Hepatocyte (in vitro differentiated cells): ENCODE results near the gene CHST11. TPM values are rescaled to one million over a fixed set of nuclear protein-coding genes. Genes with fewer than 3 reads are reported as not detected.

Source experiments
- DNase-seq: peaks from one replicate; pipeline ENCODE4 v3.0.0-alpha.2; 2016; ENCODE audit warnings: low spot score
- H2AFZ ChIP-seq: fragments of 200-600 bp; sonication (generic); 2 replicates; pipeline ENCODE4 v1.6.0; 2016; ENCODE audit warnings: antibody characterized with exemption, mild to moderate bottlenecking
- H3K27ac ChIP-seq: fragments of 200-600 bp; sonication (generic); 2 replicates; pipeline ENCODE4 v1.5.1; 2016; ENCODE audit warnings: mild to moderate bottlenecking
- H3K27me3 ChIP-seq: fragments of 200-600 bp; sonication (generic); 2 replicates; pipeline ENCODE4 v1.6.1; 2016
- H3K36me3 ChIP-seq: fragments of 200-600 bp; sonication (generic); replicated peaks from 2 replicates; pipeline ENCODE4 v1.5.1; 2016; ENCODE audit warnings: low read depth; ENCODE audit not compliant: insufficient read depth
- H3K4me1 ChIP-seq: fragments of 200-600 bp; sonication (generic); 2 replicates; pipeline ENCODE4 v1.5.1; 2016; ENCODE audit warnings: mild to moderate bottlenecking, moderate library complexity; ENCODE audit not compliant: insufficient read depth
- H3K4me2 ChIP-seq: fragments of 200-600 bp; sonication (generic); 2 replicates; pipeline ENCODE4 v1.6.0; 2016
- H3K4me3 ChIP-seq: fragments of 200-600 bp; sonication (generic); 2 replicates; pipeline ENCODE4 v1.5.1; 2016; ENCODE audit warnings: mild to moderate bottlenecking
- H3K79me2 ChIP-seq: fragments of 200-600 bp; sonication (generic); 2 replicates; pipeline ENCODE4 v1.6.0; 2017; ENCODE audit warnings: mild to moderate bottlenecking
- H3K9me2 ChIP-seq: fragments of 200-600 bp; sonication (generic); replicated peaks from 2 replicates; pipeline ENCODE4 v1.6.0; 2017; ENCODE audit warnings: mild to moderate bottlenecking; ENCODE audit not compliant: insufficient read depth
- H3K9me3 ChIP-seq: fragments of 200-600 bp; sonication (generic); 2 replicates; pipeline ENCODE4 v1.5.1; 2016; ENCODE audit warnings: low read depth, mild to moderate bottlenecking
- H4K20me1 ChIP-seq: fragments of 200-600 bp; sonication (generic); 2 replicates; pipeline ENCODE4 v1.6.0; 2016; ENCODE audit warnings: mild to moderate bottlenecking; ENCODE audit not compliant: insufficient read depth, poor library complexity, severe bottlenecking
- EZH2 ChIP-seq: fragments of 200-600 bp; sonication (generic); IDR thresholded peaks from 2 replicates; pipeline ENCODE4 v1.6.1; 2016; ENCODE audit warnings: antibody characterized with exemption, mild to moderate bottlenecking, borderline replicate concordance
- EZH2phosphoT487 ChIP-seq: fragments of 200-600 bp; sonication (generic); IDR thresholded peaks from one replicate; pipeline ENCODE4 v1.6.1; 2018; ENCODE audit warnings: antibody characterized with exemption, mild to moderate bottlenecking, low read depth, moderate library complexity; ENCODE audit not compliant: unreplicated experiment, severe bottlenecking
- WGBS: methylation state at CpG from one replicate; pipeline ENCODE4 v1.1.6; 2016; ENCODE audit warnings: low lambda C conversion rate; ENCODE audit errors: missing lambda C conversion rate; 5-methylcytosine and 5-hydroxymethylcytosine counted together
- polyA plus RNA-seq: library from polyadenylated mRNA; unstranded; fragments of >200 nt; fragmentation: Nextera tagmentation; extraction: Ambion mirVana; gene quantifications from 2 replicates; pipeline ENCODE4 v1.2.1, GENCODE V29; 2016
- total RNA-seq: library from RNA; depleted of rRNA; stranded (reverse); fragments of >200 nt; gene quantifications from 2 replicates; pipeline ENCODE4 v1.2.3, GENCODE V29; 2014
- TF ChIP-seq, protein P1 (sequence below): fragments of 200-600 bp; sonication (generic); IDR thresholded peaks from 2 replicates; pipeline ENCODE4 v1.5.1; 2016; ENCODE audit warnings: antibody characterized with exemption, mild to moderate bottlenecking; ENCODE audit not compliant: poor library complexity

Gene CHST11
- total and polyA plus RNA-seq, 2 experiments from 2014 or later, result 5.2 to 8.9 TPM

DNA sequence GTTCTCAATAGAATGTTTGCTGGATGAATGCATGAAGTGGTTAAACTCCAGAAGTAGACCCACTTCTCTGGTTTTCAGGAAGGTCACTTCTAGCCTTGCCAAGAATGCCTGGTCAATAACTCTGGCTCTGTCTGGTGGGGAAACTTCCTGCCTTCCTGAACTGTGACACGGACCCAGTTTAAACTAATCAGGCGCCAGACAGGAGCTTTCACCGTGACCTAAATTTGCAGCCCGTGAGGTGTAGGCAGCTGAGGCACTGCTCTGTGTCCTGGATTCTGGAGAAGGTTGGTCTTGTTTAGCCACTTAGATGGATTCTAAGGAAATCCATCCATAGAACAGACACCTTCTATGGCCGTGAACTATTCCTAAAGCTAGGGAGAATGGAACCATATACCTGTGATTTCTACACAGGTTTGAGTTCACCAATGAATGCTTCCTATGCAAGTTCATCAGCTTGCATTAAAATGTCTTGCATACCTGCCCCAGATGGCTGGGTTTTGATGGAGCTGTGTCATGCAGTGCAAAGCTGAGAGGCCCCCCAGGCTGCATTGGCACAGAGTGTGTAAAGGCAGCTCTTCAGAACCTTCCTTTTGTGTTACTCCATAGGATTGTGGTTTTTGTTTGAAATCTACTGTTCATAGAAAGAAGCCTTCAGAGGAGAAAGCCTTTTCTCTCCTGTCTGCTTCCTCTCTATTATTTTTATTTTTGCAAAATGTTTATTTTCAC lies 4.4 kb downstream of the CHST11 start:
- Histone ChIP-seq H2AFZ (no peak overlapping the region), H3K9me2 (no peaks in the 10 kb centered on the region), H4K20me1 (peaks cover 5% of the 10 kb centered on the region), H3K4me1 (no peaks in the 10 kb centered on the region), H3K4me3 (no peak overlapping the region), H3K9me3 (no peaks in the 10 kb centered on the region), H3K27ac (no peak overlapping the region), H3K79me2 (peaks cover 24% of the 10 kb centered on the region), H3K27me3 (peaks cover 3% of the 10 kb centered on the region), H3K36me3 (no peaks in the 10 kb centered on the region), H3K4me2 (no peak overlapping the region)
- no peak for DNase-seq
- TF ChIP-seq, protein P1, sequence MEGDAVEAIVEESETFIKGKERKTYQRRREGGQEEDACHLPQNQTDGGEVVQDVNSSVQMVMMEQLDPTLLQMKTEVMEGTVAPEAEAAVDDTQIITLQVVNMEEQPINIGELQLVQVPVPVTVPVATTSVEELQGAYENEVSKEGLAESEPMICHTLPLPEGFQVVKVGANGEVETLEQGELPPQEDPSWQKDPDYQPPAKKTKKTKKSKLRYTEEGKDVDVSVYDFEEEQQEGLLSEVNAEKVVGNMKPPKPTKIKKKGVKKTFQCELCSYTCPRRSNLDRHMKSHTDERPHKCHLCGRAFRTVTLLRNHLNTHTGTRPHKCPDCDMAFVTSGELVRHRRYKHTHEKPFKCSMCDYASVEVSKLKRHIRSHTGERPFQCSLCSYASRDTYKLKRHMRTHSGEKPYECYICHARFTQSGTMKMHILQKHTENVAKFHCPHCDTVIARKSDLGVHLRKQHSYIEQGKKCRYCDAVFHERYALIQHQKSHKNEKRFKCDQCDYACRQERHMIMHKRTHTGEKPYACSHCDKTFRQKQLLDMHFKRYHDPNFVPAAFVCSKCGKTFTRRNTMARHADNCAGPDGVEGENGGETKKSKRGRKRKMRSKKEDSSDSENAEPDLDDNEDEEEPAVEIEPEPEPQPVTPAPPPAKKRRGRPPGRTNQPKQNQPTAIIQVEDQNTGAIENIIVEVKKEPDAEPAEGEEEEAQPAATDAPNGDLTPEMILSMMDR, result no peak
- TF ChIP-seq EZH2 (no peak), EZH2phosphoT487 (no peak)
- 94% methylated on average over 5 of the region's 5 CpGs for whole genome bisulfite sequencing

DNA sequence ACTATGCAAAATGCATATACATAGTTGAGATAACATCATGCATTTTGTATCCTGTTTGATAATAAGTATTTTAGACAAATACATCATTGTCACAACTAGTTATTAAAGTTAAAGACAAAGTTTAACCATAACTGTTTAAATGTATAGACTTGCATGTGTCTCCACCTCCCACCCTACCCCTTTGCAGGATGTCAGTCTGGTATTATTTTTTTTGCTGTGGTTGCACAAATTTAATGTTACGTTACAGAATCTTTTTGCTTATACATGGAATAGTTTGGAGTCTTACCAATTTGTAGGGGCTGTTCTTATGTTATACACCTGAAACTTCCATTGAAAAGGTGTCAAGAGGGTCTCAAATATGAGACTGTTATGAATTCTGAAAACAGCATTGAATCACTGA lies 5.6 kb downstream of the CHST11 start:
- H4K20me1 ChIP-seq, result peaks cover 5% of the 10 kb centered on the region
- H3K36me3 ChIP-seq, result no peaks in the 10 kb centered on the region
- H2AFZ ChIP-seq, result no peak overlapping the region
- TF ChIP-seq EZH2 (no peak), EZH2phosphoT487 (no peak)
- TF ChIP-seq, protein P1, result no peak
- no peak for DNase-seq
- H3K27ac ChIP-seq, result no peak overlapping the region
- peaks cover 24% of the 10 kb centered on the region for H3K79me2 ChIP-seq
- no peaks in the 10 kb centered on the region for H3K9me2 ChIP-seq
- H3K4me2 ChIP-seq, result no peak overlapping the region
- H3K4me3 ChIP-seq, result no peak overlapping the region
- 91% methylated on average over 1 of the region's 1 CpG for WGBS
- no peaks in the 10 kb centered on the region for H3K4me1 ChIP-seq
- no peaks in the 10 kb centered on the region for H3K9me3 ChIP-seq
- H3K27me3 ChIP-seq, result peaks cover 3% of the 10 kb centered on the region

DNA sequence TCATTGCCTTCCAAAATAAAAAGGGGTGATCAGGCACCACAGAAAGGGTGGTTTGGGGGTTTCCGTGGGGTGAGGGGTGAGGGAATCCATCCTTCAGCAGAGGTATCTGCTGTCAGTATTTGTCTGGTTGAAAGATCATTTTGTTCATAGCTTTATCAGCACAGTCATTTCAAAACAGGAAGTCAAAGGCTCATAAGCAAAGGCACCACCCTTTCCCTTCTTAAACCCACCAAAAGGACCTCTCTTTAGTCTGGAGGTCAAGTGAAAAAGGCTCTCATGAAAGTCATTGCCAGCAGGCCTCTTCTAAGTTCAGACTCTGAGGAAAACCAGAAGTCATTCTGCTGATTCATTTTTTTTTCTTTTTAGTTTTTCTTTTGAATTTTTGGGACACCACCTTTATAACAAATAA lies 6.2 kb downstream of the CHST11 start:
- H3K79me2 ChIP-seq, result peaks cover 24% of the 10 kb centered on the region
- no peak overlapping the region for H3K27ac ChIP-seq
- TF ChIP-seq EZH2phosphoT487 (no peak), EZH2 (no peak)
- TF ChIP-seq, protein P1, result no peak
- peaks cover 5% of the 10 kb centered on the region for H4K20me1 ChIP-seq
- H3K4me1 ChIP-seq, result no peaks in the 10 kb centered on the region
- DNase-seq, result no peak
- WGBS, result 95% methylated on average over 1 of the region's 1 CpG
- no peak overlapping the region for H2AFZ ChIP-seq
- peaks cover 3% of the 10 kb centered on the region for H3K27me3 ChIP-seq
- no peak overlapping the region for H3K4me2 ChIP-seq
- H3K4me3 ChIP-seq, result no peak overlapping the region
- H3K36me3 ChIP-seq, result no peaks in the 10 kb centered on the region
- no peaks in the 10 kb centered on the region for H3K9me2 ChIP-seq
- H3K9me3 ChIP-seq, result no peaks in the 10 kb centered on the region
